Daoy (cell line): ENCODE results near the gene PLCL1. TPM values are rescaled to one million over a fixed set of nuclear protein-coding genes. Genes with fewer than 3 reads are reported as not detected.
A peak's percentile ranks its signal among the peaks of the same experiment; 100 is the strongest.

ENCODE experiments used
- DNase-seq: peaks from one replicate; pipeline ENCODE4 v3.0.0-alpha.2; 2015; ENCODE audit warnings: low read depth
- total RNA-seq: library from RNA; depleted of rRNA; stranded (reverse); fragments of >200 nt; shearing (Covaris generic); gene quantifications from 2 replicates; pipeline ENCODE4 v1.2.3, GENCODE V29; 2014

Gene PLCL1
- total RNA-seq, 1 experiment from 2014 or later = 0.11 TPM

GRCh38 chr2:198056836-198057235 lies 252.4 kb downstream of the PLCL1 start:
- DNase-seq = no peak

GRCh38 chr2:198059800-198060199 lies 255.4 kb downstream of the PLCL1 start:
- DNase-seq = no peak

GRCh38 chr2:198060277-198060676 lies 255.9 kb downstream of the PLCL1 start:
- DNase-seq = no peak

DNA sequence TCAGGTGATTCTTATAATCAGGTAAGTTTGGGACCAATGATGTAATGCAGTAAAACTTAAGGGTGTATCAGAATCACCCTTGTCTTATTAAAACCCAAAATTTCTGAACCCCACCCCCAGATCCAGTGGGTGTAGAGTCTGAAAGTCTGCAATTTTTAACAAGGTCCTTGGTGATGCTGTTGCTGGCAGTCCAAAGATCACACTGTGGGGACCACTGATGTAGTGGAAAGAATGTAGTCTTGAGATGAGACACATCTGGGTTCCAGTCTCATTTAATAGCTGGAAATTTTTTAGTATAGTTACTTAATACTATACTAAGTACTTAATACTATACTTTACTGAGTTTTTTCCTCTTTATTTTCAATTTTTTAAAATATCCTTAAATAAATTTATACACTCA lies 258.4 kb downstream of the PLCL1 start:
- DNase-seq = no peak

GRCh38 chr2:198063242-198063641 lies 258.8 kb downstream of the PLCL1 start:
- no peak for DNase-seq

DNA sequence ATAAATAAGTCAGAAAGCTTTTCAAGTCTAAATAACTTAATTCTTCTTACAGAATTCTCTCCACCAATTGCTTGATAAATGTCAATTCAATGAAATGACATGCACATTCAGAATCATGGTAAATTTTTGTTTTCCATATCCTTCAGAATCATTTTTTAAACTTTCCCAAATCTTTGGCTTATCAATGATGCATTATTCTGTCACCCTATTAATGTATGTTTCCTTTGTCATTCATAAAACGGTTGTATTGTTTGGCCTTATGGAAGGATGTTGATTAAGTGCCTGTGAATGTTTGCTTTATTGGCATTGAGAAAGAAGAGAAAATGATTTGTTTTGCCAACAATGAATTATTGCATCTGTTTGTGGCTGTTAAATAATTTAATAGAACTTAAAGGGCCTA lies 260.9 kb downstream of the PLCL1 start:
- no peak for DNase-seq

- no peak for DNase-seq
These were observed 262.2 kb downstream of the PLCL1 start for GRCh38 chr2:198066597-198066996.

DNA sequence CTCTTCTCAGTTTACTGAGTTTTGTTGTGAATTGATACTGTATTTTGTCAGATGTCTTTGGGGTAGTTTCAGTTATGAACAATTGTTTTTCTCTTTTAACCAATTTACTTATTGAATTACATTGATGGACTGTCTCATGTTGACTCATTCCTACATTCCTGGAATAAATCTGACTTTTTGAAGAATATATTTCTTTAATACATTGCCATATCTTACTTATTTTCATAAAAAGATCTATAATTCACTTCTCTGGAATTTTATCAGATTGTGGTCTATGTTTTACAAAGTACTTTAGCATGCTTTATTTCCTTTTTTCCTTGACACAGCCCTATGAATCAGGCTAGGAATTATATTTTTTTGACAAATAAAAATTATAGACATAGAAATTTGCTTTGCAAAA lies 268.3 kb downstream of the PLCL1 start:
- no peak for DNase-seq

DNA sequence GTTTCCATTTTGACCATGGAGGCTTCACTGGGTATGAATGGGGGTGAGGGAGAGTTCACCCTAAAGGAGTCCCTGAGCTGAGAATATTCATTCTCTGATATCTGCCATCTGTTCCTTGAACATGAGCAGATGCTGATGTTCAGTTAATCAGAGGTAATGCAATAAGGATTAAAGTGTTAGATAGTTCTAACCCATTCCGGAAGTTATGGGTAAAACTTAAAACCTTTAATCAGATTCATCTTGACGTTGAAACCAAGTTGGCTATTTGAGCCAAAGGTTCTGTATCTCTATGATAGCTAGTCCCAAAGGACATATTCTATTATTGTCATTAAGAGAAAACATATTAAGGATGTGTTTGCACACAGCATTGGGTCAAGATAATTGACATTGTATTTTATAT lies 268.9 kb downstream of the PLCL1 start:
- DNase-seq = no peak

- DNase-seq = no peak
These were observed 273.1 kb downstream of the PLCL1 start for GRCh38 chr2:198077477-198077876.

GRCh38 chr2:198080879-198081765 lies 276.7 kb downstream of the PLCL1 start:
- no peak for DNase-seq

DNA sequence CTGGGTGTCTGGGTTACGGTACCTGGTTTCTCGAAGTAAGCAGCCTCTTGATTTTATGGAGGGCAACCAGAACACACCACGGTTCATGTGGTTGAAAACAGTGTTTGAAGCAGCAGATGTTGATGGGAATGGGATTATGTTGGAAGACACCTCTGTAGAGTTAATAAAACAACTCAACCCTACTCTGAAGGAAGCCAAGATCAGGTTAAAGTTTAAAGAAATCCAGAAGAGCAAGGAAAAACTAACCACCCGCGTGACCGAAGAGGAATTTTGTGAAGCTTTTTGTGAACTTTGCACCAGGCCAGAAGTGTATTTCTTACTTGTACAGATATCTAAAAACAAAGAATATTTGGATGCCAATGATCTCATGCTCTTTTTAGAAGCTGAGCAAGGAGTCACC lies 279.8 kb downstream of the PLCL1 start:
- no peak for DNase-seq

GRCh38 chr2:198096002-198096401 lies 291.6 kb downstream of the PLCL1 start:
- no peak for DNase-seq

DNA sequence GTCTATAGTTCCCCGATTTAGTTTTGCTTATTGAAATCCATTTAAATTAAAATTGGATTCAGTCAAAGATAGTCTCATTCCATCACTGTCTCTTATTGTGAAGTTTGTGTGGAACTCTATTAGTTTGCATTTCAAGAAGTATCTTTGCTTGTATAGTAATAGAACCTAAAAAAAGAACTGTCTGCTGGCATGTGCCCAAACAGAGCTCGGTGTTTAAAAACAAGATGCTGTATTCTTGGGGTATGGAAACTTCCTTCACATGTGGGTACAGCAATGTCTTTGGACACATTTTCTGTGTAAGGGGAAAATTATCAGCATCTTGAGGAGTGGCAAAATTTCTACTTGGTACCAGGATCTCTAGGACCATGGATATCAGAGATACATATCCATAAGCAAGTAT lies 292.6 kb downstream of the PLCL1 start:
- no peak for DNase-seq

DNA sequence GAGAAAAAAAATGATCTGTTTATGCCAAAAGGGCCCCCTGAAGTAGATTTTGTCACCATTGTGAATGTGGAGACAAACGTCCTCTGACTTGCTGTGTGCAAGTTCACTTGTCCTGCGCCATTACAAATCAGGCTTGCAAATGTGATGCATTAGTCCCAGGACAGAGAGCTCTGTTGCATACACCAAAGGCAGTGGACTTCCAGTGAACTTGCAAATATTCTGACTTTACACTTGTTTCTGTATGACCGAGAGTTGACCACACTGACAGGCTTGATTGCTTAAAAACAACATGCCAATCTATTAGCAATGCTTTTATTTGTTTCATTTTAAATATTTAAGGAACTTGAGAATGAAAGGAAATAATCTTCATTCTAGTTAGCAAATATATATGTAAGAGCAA lies 293.2 kb downstream of the PLCL1 start:
- DNase-seq = no peak

DNA sequence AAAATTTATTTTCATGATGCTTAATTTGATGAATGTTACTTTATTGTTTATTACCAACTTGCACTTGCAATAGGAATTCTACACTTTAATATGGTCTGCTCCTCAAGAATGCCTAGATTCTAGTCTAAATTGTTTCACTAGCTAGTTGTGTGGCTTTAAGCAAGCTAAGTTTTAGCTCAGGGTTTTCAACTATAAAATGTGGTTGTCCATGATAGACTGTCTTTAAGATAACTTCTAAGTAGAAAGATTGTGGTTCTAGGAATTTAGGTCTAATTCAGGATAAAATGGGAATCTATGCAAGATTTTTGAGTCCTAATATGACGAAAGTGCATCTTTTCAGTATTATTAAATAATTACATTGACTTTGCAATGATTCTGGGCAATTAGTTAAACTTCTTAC lies 294.0 kb downstream of the PLCL1 start:
- no peak for DNase-seq

- peak; percentile 13 for DNase-seq
These were observed 294.5 kb downstream of the PLCL1 start for GRCh38 chr2:198098918-198099317.

GRCh38 chr2:198100346-198100745 lies 296.0 kb downstream of the PLCL1 start:
- DNase-seq = peak; percentile 2

GRCh38 chr2:198101688-198102087 lies 297.3 kb downstream of the PLCL1 start:
- DNase-seq = no peak

- DNase-seq = no peak
These were observed 297.7 kb downstream of the PLCL1 start for GRCh38 chr2:198102120-198102519.

DNA sequence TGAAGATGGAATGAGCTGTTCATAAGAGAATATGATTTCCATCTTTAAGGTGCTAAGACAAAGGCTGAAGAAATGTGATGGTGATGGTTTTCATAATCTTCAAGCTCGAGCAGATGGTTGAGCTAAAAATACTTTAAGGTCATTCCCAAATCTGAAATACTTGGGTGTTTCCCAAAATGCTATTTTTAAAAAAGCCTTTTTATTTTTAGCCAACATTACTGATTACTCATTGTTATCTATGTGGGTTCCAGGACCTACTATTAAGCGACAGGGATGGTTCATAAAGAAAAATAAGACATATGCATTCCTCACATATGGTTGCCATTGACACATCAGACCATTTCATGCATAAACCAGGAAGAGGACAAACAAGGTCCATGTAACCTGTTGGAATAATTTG lies 298.5 kb downstream of the PLCL1 start:
- DNase-seq = no peak

- no peak for DNase-seq
These were observed 302.4 kb downstream of the PLCL1 start for GRCh38 chr2:198106621-198107385.

DNA sequence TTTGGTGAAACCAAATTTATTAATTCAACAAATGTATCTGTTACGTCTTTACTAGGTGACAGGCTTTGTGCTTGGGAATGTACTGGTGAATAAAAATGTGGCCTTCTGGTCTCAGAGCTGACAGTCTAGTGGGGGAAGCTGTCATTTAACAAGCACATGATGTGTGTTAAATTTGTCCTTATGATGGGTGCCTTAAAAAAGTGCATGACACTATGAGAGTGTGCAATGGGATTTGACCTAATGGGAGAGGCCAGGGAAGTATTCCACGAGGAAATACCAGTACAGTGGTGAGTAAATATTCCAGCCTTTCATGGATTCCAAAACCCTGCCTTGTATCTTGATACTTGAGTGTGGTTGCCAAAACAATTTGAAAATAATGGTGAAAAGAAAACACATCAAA lies 308.9 kb downstream of the PLCL1 start:
- DNase-seq = no peak
